Pancreas (tissue), 10 donors: Measurements from ENCODE around the gene MPI. TPM values are rescaled to one million over a fixed set of nuclear protein-coding genes. Genes with fewer than 3 reads are reported as not detected.
"Not testable (repeated sequence)": the region's sequence is repeated elsewhere in the genome, so short reads cannot be mapped to it uniquely, and the experiment has no call there.

Experiments used
- ATAC-seq, 4 donors: fragments of 200-7000 bp; cut with Tn5 transposase; one replicate each; pipeline versions ENCODE4 v1.8.0 to v1.9.1; 2020; ENCODE audit warnings: mild to moderate bottlenecking in 4 of 4, moderate library complexity in 4 of 4
- DNase-seq, 6 donors: peaks; one replicate each; pipeline ENCODE4 v3.0.0-alpha.2; 2020
- FAIRE-seq: peaks from 2 replicates; lab custom pipeline; 2012; peaks lifted over from hg19 to GRCh38; lab: Jason Lieb, UNC
- H3K27ac ChIP-seq, 4 donors: fragments of 200-600 bp; sonication (generic); 1 replicate in 3 of 4; 2 replicates in 1 of 4; pipeline versions ENCODE4 v1.5.0 to v1.8.0; 2020
- H3K27me3 ChIP-seq, 4 donors: fragments of 200-600 bp; one replicate each; pipeline ENCODE4 v1.8.0; 2021
- H3K36me3 ChIP-seq, 3 donors: fragments of 200-600 bp; sonication (generic) in 1 of 3; one replicate each; pipeline versions ENCODE4 v1.5.0 to v1.8.0; 2020 to 2021
- H3K4me1 ChIP-seq, 3 donors: fragments of 200-600 bp; one replicate each; pipeline ENCODE4 v1.8.0; 2021
- H3K4me3 ChIP-seq, 4 donors: fragments of 200-600 bp; sonication (generic) in 2 of 4; one replicate each; pipeline versions ENCODE4 v1.5.0 to v1.8.0; 2020 to 2021
- H3K9me3 ChIP-seq, 4 donors: fragments of 200-600 bp; one replicate each; pipeline ENCODE4 v1.8.0; 2021
- CTCF ChIP-seq, 4 donors: fragments of 200-600 bp; sonication (generic) in 3 of 4; IDR thresholded peaks; one replicate each; pipeline versions ENCODE4 v1.5.0 to v1.8.0; 2021; ENCODE audit warnings: antibody characterized with exemption in 4 of 4
- WGBS, 2 donors: extraction: QIAGEN DNeasy Blood & Tissue Kit; methylation state at CpG; one replicate each; pipeline ENCODE4 v1.1.7; 2013; 5-methylcytosine and 5-hydroxymethylcytosine counted together
- intact Hi-C, 3 donors: fragments of 100-400 bp; cut with DNase I; formaldehyde crosslinking; loops; one replicate each; pipeline versions ENCODE4 v1.11.1 to v1.14.2; 2022
- polyA plus RNA-seq, 2 donors: library from polyadenylated mRNA; stranded (reverse); fragments of 200-250 nt; gene quantifications; one replicate each; pipeline ENCODE4 v1.2.3, GENCODE V29; 2013
- total RNA-seq, 6 donors: library from RNA; stranded (reverse); fragmentation: NEBNext Ultra II Directional in 4 of 6; extraction: Animal tissue kit (Norgen Biotek cat#: 25700) in 4 of 6; gene quantifications; one replicate each; pipeline versions ENCODE4 v1.2.1 to v1.2.4, GENCODE V29; 2021 to 2023
- donor health status: healthy with polysubstance abuse.
- donor health status: DM: no; HTN: no; CAD: no; lungs with moderate emphysema.
- donor health status: DM: no; HTN: no; CAD: no.
- donor health status: control.
- donor health status: control.
- donor health status: Bipolar disorder and iron deficiency.
- donor health status: DM: yes; HTN: yes; CAD: no.
- donor health status: DM: no; HTN: no; CAD: no.
- donor health status: DM: no; HTN: no; CAD: no.
- donor health status: DM: yes; HTN: yes; CAD: no.

The MPI gene
- total and polyA plus RNA-seq, 8 donors: 14.5 to 23.2 (median 21.8) TPM

GRCh38 chr15:74928771-74929198 lies 38.9 kb downstream of the MPI start:
- no peak overlapping the region for H3K4me3 ChIP-seq

GRCh38 chr15:74933573-74933972 lies 43.7 kb downstream of the MPI start:
- intact Hi-C loops: no loop called here
- ATAC-seq: no peak
- peaks cover 0 to 9% (median 0%) of the 10 kb centered on the region in 3 donors for H3K36me3 ChIP-seq
- peaks cover 0 to 21% (median 21%) of the 10 kb centered on the region in 3 donors for H3K4me1 ChIP-seq
- no peak for TF ChIP-seq CTCF (IDR thresholded peaks at IDR 0.05)
- DNase-seq: no peak
- 20 to 24% methylated on average over 2 of the region's 2 CpGs for WGBS, 2 donors
- no peak for FAIRE-seq
- no peaks in the 10 kb centered on the region for H3K27me3 ChIP-seq
- no peak overlapping the region for H3K27ac ChIP-seq
- H3K9me3 ChIP-seq: no peaks in the 10 kb centered on the region
- H3K4me3 ChIP-seq: no peak overlapping the region

More at GRCh38 chr15:74928771-74929198, 38.9 kb downstream of the MPI start:
- no peaks in the 10 kb centered on the region for H3K27me3 ChIP-seq
- no peak overlapping the region for H3K27ac ChIP-seq
- DNase-seq (no peak), FAIRE-seq (no peak), ATAC-seq (no peak)
- peaks cover 0 to 7% (median 0%) of the 10 kb centered on the region in 3 donors for H3K4me1 ChIP-seq
- peaks cover 0 to 37% (median 0%) of the 10 kb centered on the region in 3 donors for H3K36me3 ChIP-seq
- 93% methylated on average over 5 of the region's 5 CpGs for WGBS, 2 donors
- intact Hi-C loops: no loop called here
- H3K9me3 ChIP-seq: no peaks in the 10 kb centered on the region
- no peak for TF ChIP-seq CTCF (IDR thresholded peaks at IDR 0.05)

- intact Hi-C loops, H3K9me3 ChIP-seq, H3K36me3 ChIP-seq, H3K4me3 ChIP-seq, FAIRE-seq, DNase-seq, H3K27ac ChIP-seq, H3K27me3 ChIP-seq, ATAC-seq: not testable (repeated sequence)
- H3K4me1 ChIP-seq: peaks cover 0 to 21% (median 21%) of the 10 kb centered on the region in 3 donors
- 81 to 92% methylated on average over 3 of the region's 3 CpGs for WGBS, 2 donors
Measured at GRCh38 chr15:74935193-74935592, 45.4 kb downstream of the MPI start.

- TF ChIP-seq CTCF (IDR thresholded peaks at IDR 0.05): no peak
- peak in 2 of 4 donors; percentile 49 to 63 for ATAC-seq
- intact Hi-C loops: no loop called here
Measured at GRCh38 chr15:74937272-74937589, 47.4 kb downstream of the MPI start.

GRCh38 chr15:74937590-74938371 lies 47.9 kb downstream of the MPI start, which contains the start of gene COX5A:
Gene COX5A (minus strand): TSS chr15:74938073. CDS start chr15:74938014, 59 bp downstream.
- Histone ChIP-seq H3K36me3 (no peaks in the 10 kb centered on the region), H3K27me3 (no peaks in the 10 kb centered on the region), H3K4me3 (peak within 1 kb of the TSS; percentile 86 to 100 (median 92)), H3K4me1 (peaks cover 0 to 21% (median 14%) of the 10 kb centered on the region in 3 donors), H3K9me3 (no peaks in the 10 kb centered on the region), H3K27ac (peak within 1 kb of the TSS; percentile 84 to 94 (median 92))
- no peak for TF ChIP-seq CTCF (IDR thresholded peaks at IDR 0.05)
- DNase-seq (peak; percentile 93 to 96 (median 93)), FAIRE-seq (no peak), ATAC-seq (peak; percentile 95 to 99 (median 98))
- WGBS, 2 donors: 0% methylated on average over 84 to 85 of the region's 85 CpGs
- intact Hi-C loops: no loop called here

More at GRCh38 chr15:74937272-74937589, 47.4 kb downstream of the MPI start:
- H3K4me1 ChIP-seq: peaks cover 0 to 21% (median 15%) of the 10 kb centered on the region in 3 donors
- 0 to 1% methylated on average over 18 of the region's 18 CpGs for WGBS, 2 donors
- FAIRE-seq (no peak), DNase-seq (no peak)
- peak overlapping the region; percentile 84 to 94 (median 92) for H3K27ac ChIP-seq
- H3K27me3 ChIP-seq: no peaks in the 10 kb centered on the region
- H3K36me3 ChIP-seq: no peaks in the 10 kb centered on the region
- peak overlapping the region; percentile 86 to 100 (median 92) for H3K4me3 ChIP-seq
- H3K9me3 ChIP-seq: no peaks in the 10 kb centered on the region
